WTC11 (cell line): Measurements from ENCODE around the gene MYO19.
"Not testable (repeated sequence)": the region's sequence is repeated elsewhere in the genome, so short reads cannot be mapped to it uniquely, and the experiment has no call there.

Experiments
- ELF4 ChIP-seq: sonication (generic); formaldehyde crosslinking; IDR thresholded peaks from 2 replicates; pipeline ENCODE4 v1.8.1; 2022; ENCODE audit warnings: low read depth, mild to moderate bottlenecking, moderate library complexity, missing genetic modification reagents
- FOXP1 ChIP-seq: sonication (generic); formaldehyde crosslinking; IDR thresholded peaks from 2 replicates; pipeline ENCODE4 v1.8.0; 2022; ENCODE audit warnings: missing genetic modification reagents, mild to moderate bottlenecking, moderate library complexity, borderline replicate concordance
- NFE2L1 ChIP-seq: sonication (generic); formaldehyde crosslinking; IDR thresholded peaks from 2 replicates; pipeline ENCODE4 v1.8.1; 2023; ENCODE audit warnings: missing genetic modification reagents
- ZBTB21 ChIP-seq: sonication (generic); formaldehyde crosslinking; IDR thresholded peaks from 2 replicates; pipeline ENCODE4 v1.8.1; 2023; ENCODE audit warnings: mild to moderate bottlenecking, missing genetic modification reagents, borderline replicate concordance
- ZNF121 ChIP-seq: sonication (generic); formaldehyde crosslinking; IDR thresholded peaks from 2 replicates; pipeline ENCODE4 v1.8.0; 2023; ENCODE audit warnings: missing genetic modification reagents
- ZNF416 ChIP-seq: fragments of 250-450 bp; sonication (Bioruptor Pico); IDR thresholded peaks from 2 replicates; pipeline ENCODE4 v1.9.0; 2021; ENCODE audit warnings: mild to moderate bottlenecking, inconsistent platforms
- TF ChIP-seq, protein P1 (sequence below): sonication (generic); formaldehyde crosslinking; IDR thresholded peaks from 2 replicates; pipeline ENCODE4 v1.8.1; 2022; ENCODE audit warnings: mild to moderate bottlenecking, missing genetic modification reagents, moderate library complexity, borderline replicate concordance
- TF ChIP-seq, protein P2 (sequence below): fragments of 200-600 bp; IDR thresholded peaks from 2 replicates; pipeline ENCODE4 v1.8.0; 2022; ENCODE audit warnings: antibody characterized with exemption
- TF ChIP-seq, protein P3 (sequence below): sonication (generic); formaldehyde crosslinking; IDR thresholded peaks from 2 replicates; pipeline ENCODE4 v1.8.1; 2023; ENCODE audit warnings: mild to moderate bottlenecking, missing genetic modification reagents, moderate library complexity
- TF ChIP-seq, protein P4 (sequence below): sonication (generic); formaldehyde crosslinking; IDR thresholded peaks from 2 replicates; pipeline ENCODE4 v1.8.0; 2022; ENCODE audit warnings: missing genetic modification reagents
- TF ChIP-seq, protein P5 (sequence below): sonication (generic); formaldehyde crosslinking; IDR thresholded peaks from 2 replicates; pipeline ENCODE4 v1.8.0; 2022; ENCODE audit warnings: mild to moderate bottlenecking, missing genetic modification reagents
- TF ChIP-seq, protein P6 (sequence below): sonication (generic); formaldehyde crosslinking; IDR thresholded peaks from 2 replicates; pipeline ENCODE4 v1.8.0; 2022; ENCODE audit warnings: mild to moderate bottlenecking, missing genetic modification reagents
- TF ChIP-seq, protein P7 (sequence below): sonication (generic); formaldehyde crosslinking; IDR thresholded peaks from 2 replicates; pipeline ENCODE4 v1.8.0; 2022; ENCODE audit warnings: mild to moderate bottlenecking, missing genetic modification reagents

DNA sequence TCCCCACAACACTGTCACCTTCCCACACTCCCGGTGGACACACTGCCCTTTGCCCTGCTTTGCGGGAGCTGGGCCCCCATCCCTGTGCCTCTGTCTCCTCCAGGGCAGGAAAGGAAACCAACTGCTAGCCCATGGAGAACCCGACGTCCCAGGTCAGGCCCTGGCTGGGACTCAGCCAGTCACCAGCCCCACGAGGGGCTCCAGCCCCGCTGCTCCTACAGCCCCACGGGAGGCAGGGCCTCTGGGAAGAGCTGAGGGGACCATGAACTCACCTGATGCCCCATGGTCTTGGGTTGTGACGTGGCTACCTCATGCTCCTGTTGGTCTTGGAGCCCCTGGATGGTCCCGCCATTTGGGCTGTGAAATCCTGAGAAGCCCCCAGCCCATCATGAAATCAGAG, 81.8 kb downstream of the MYO19 start:
- not testable (repeated sequence) for TF ChIP-seq FOXP1; ZNF416 (CRISPR knock-in tag); NFE2L1 (CRISPR knock-in tag); ZBTB21; ELF4 (CRISPR knock-in tag); ZNF121 (CRISPR knock-in tag)
- TF ChIP-seq, protein P1, sequence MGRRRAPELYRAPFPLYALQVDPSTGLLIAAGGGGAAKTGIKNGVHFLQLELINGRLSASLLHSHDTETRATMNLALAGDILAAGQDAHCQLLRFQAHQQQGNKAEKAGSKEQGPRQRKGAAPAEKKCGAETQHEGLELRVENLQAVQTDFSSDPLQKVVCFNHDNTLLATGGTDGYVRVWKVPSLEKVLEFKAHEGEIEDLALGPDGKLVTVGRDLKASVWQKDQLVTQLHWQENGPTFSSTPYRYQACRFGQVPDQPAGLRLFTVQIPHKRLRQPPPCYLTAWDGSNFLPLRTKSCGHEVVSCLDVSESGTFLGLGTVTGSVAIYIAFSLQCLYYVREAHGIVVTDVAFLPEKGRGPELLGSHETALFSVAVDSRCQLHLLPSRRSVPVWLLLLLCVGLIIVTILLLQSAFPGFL (CRISPR knock-in tag): not testable (repeated sequence)
- TF ChIP-seq, protein P2, sequence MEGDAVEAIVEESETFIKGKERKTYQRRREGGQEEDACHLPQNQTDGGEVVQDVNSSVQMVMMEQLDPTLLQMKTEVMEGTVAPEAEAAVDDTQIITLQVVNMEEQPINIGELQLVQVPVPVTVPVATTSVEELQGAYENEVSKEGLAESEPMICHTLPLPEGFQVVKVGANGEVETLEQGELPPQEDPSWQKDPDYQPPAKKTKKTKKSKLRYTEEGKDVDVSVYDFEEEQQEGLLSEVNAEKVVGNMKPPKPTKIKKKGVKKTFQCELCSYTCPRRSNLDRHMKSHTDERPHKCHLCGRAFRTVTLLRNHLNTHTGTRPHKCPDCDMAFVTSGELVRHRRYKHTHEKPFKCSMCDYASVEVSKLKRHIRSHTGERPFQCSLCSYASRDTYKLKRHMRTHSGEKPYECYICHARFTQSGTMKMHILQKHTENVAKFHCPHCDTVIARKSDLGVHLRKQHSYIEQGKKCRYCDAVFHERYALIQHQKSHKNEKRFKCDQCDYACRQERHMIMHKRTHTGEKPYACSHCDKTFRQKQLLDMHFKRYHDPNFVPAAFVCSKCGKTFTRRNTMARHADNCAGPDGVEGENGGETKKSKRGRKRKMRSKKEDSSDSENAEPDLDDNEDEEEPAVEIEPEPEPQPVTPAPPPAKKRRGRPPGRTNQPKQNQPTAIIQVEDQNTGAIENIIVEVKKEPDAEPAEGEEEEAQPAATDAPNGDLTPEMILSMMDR: not testable (repeated sequence)
- TF ChIP-seq, protein P3, sequence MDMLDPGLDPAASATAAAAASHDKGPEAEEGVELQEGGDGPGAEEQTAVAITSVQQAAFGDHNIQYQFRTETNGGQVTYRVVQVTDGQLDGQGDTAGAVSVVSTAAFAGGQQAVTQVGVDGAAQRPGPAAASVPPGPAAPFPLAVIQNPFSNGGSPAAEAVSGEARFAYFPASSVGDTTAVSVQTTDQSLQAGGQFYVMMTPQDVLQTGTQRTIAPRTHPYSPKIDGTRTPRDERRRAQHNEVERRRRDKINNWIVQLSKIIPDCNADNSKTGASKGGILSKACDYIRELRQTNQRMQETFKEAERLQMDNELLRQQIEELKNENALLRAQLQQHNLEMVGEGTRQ: not testable (repeated sequence)
- TF ChIP-seq, protein P4, sequence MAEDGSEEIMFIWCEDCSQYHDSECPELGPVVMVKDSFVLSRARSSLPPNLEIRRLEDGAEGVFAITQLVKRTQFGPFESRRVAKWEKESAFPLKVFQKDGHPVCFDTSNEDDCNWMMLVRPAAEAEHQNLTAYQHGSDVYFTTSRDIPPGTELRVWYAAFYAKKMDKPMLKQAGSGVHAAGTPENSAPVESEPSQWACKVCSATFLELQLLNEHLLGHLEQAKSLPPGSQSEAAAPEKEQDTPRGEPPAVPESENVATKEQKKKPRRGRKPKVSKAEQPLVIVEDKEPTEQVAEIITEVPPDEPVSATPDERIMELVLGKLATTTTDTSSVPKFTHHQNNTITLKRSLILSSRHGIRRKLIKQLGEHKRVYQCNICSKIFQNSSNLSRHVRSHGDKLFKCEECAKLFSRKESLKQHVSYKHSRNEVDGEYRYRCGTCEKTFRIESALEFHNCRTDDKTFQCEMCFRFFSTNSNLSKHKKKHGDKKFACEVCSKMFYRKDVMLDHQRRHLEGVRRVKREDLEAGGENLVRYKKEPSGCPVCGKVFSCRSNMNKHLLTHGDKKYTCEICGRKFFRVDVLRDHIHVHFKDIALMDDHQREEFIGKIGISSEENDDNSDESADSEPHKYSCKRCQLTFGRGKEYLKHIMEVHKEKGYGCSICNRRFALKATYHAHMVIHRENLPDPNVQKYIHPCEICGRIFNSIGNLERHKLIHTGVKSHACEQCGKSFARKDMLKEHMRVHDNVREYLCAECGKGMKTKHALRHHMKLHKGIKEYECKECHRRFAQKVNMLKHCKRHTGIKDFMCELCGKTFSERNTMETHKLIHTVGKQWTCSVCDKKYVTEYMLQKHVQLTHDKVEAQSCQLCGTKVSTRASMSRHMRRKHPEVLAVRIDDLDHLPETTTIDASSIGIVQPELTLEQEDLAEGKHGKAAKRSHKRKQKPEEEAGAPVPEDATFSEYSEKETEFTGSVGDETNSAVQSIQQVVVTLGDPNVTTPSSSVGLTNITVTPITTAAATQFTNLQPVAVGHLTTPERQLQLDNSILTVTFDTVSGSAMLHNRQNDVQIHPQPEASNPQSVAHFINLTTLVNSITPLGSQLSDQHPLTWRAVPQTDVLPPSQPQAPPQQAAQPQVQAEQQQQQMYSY: not testable (repeated sequence)
- TF ChIP-seq, protein P5, sequence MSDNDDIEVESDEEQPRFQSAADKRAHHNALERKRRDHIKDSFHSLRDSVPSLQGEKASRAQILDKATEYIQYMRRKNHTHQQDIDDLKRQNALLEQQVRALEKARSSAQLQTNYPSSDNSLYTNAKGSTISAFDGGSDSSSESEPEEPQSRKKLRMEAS (CRISPR knock-in tag): not testable (repeated sequence)
- TF ChIP-seq, protein P6, sequence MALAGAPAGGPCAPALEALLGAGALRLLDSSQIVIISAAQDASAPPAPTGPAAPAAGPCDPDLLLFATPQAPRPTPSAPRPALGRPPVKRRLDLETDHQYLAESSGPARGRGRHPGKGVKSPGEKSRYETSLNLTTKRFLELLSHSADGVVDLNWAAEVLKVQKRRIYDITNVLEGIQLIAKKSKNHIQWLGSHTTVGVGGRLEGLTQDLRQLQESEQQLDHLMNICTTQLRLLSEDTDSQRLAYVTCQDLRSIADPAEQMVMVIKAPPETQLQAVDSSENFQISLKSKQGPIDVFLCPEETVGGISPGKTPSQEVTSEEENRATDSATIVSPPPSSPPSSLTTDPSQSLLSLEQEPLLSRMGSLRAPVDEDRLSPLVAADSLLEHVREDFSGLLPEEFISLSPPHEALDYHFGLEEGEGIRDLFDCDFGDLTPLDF (CRISPR knock-in tag): not testable (repeated sequence)
- TF ChIP-seq, protein P7, sequence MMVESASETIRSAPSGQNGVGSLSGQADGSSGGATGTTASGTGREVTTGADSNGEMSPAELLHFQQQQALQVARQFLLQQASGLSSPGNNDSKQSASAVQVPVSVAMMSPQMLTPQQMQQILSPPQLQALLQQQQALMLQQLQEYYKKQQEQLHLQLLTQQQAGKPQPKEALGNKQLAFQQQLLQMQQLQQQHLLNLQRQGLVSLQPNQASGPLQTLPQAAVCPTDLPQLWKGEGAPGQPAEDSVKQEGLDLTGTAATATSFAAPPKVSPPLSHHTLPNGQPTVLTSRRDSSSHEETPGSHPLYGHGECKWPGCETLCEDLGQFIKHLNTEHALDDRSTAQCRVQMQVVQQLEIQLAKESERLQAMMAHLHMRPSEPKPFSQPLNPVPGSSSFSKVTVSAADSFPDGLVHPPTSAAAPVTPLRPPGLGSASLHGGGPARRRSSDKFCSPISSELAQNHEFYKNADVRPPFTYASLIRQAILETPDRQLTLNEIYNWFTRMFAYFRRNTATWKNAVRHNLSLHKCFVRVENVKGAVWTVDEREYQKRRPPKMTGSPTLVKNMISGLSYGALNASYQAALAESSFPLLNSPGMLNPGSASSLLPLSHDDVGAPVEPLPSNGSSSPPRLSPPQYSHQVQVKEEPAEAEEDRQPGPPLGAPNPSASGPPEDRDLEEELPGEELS: not testable (repeated sequence)
